ENCODE measurements around the gene DNAH8. TPM values are rescaled to one million over a fixed set of nuclear protein-coding genes. Genes with fewer than 3 reads are reported as not detected.

The DNAH8 gene
- total RNA-seq, 1 donor from 2014 or later: 0.89 TPM

- DNase-seq: peak; percentile 99
Measured at GRCh38 chr6:38702558-38703397, 12.3 kb upstream of the DNAH8 start, which contains the start of gene GLO1. Gene GLO1 (minus strand): TSS chr6:38703145. CDS start chr6:38703054, 91 bp downstream.

- DNase-seq: no peak
Measured at GRCh38 chr6:38703949-38704590, 11.0 kb upstream of the DNAH8 start.

- no peak for DNase-seq
Measured at GRCh38 chr6:38705924-38706323, 9.2 kb upstream of the DNAH8 start.

- no peak for DNase-seq
Measured at GRCh38 chr6:38708496-38708895, 6.6 kb upstream of the DNAH8 start.

- no peak for DNase-seq
Measured at GRCh38 chr6:38713812-38714211, 1.3 kb upstream of the DNAH8 start.

GRCh38 chr6:38714239-38715015 is 684 bp upstream of the DNAH8 start:
- no peak for DNase-seq

GRCh38 chr6:38716825-38717224 is 1.7 kb downstream of the DNAH8 start:
- DNase-seq: no peak

- no peak for DNase-seq
Measured at GRCh38 chr6:38719358-38719757, 4.2 kb downstream of the DNAH8 start.

- no peak for DNase-seq
Measured at GRCh38 chr6:38720295-38720694, 5.2 kb downstream of the DNAH8 start.

GRCh38 chr6:38722038-38722437 is 6.9 kb downstream of the DNAH8 start:
- DNase-seq: no peak

- DNase-seq: no peak
Measured at GRCh38 chr6:38722727-38723334, 7.7 kb downstream of the DNAH8 start.

GRCh38 chr6:38723783-38724182 is 8.7 kb downstream of the DNAH8 start:
- no peak for DNase-seq

GRCh38 chr6:38724343-38724742 is 9.2 kb downstream of the DNAH8 start:
- DNase-seq: no peak

GRCh38 chr6:38725414-38726183 is 10.5 kb downstream of the DNAH8 start:
- DNase-seq: no peak

- DNase-seq: no peak
Measured at GRCh38 chr6:38728203-38728602, 13.1 kb downstream of the DNAH8 start.

- DNase-seq: no peak
Measured at GRCh38 chr6:38730140-38730862, 15.2 kb downstream of the DNAH8 start.

GRCh38 chr6:38736951-38737350 is 21.8 kb downstream of the DNAH8 start:
- DNase-seq: no peak

- no peak for DNase-seq
Measured at GRCh38 chr6:38738261-38738660, 23.1 kb downstream of the DNAH8 start.

- no peak for DNase-seq
Measured at GRCh38 chr6:38739532-38739931, 24.4 kb downstream of the DNAH8 start.

GRCh38 chr6:38749473-38749872 is 34.4 kb downstream of the DNAH8 start:
- DNase-seq: no peak
